Measurements from ENCODE around the gene EMILIN1.

EMILIN1 gene

DNA sequence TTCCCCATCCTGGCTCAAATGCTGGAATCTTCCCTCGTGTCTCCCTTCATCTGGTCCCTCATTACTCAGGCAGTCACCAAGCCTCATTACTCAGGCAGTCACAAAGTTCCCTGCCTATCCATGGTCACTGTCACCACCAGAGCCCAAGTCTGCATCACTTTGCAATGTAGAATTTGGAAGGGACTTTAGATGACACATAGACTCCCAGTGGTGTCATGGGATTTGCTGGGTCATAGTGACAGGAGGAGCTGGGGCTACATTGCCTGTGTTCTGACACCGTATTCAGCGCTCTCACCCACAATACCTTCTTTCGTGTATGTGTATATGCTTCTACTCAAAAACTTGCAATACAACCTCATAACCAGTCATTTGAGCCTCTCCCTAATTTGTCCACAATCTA is 2.1 kb upstream of the EMILIN1 start:
- no peaks in the 10 kb centered on the region for H3K36me3 ChIP-seq (ENCODE audit: insufficient read depth, low read length)
- H3K9me2 ChIP-seq (replicated peaks; ENCODE audit: low read depth, low read length), result no peaks in the 10 kb centered on the region
- H3K4me1 ChIP-seq (ENCODE audit: insufficient read depth, low read length, poor library complexity, severe bottlenecking), result peaks cover 37% of the 10 kb centered on the region
- H3K9me3 ChIP-seq (ENCODE audit: insufficient read depth, low read depth, low read length), result no peaks in the 10 kb centered on the region
- peaks cover 1% of the 10 kb centered on the region; the same call in 1 of the 2 replicates for H3K79me2 ChIP-seq (ENCODE audit: insufficient read depth, low read length)
- H3K4me2 ChIP-seq (ENCODE audit: low read depth, low read length, poor library complexity, severe bottlenecking), result no peak overlapping the region
- no peaks in the 10 kb centered on the region for H3K27me3 ChIP-seq (ENCODE audit: insufficient read depth, low read length, poor library complexity, severe bottlenecking)
- no peaks in the 10 kb centered on the region for H3F3A ChIP-seq (ENCODE audit: low read depth)
- no peak overlapping the region for H3K4me3 ChIP-seq (ENCODE audit: low read length, poor library complexity, severe bottlenecking)
- TF ChIP-seq EZH2phosphoT487 (IDR thresholded peaks at IDR 0.05; ENCODE audit: borderline replicate concordance), result no peak
- TF ChIP-seq, protein P1, sequence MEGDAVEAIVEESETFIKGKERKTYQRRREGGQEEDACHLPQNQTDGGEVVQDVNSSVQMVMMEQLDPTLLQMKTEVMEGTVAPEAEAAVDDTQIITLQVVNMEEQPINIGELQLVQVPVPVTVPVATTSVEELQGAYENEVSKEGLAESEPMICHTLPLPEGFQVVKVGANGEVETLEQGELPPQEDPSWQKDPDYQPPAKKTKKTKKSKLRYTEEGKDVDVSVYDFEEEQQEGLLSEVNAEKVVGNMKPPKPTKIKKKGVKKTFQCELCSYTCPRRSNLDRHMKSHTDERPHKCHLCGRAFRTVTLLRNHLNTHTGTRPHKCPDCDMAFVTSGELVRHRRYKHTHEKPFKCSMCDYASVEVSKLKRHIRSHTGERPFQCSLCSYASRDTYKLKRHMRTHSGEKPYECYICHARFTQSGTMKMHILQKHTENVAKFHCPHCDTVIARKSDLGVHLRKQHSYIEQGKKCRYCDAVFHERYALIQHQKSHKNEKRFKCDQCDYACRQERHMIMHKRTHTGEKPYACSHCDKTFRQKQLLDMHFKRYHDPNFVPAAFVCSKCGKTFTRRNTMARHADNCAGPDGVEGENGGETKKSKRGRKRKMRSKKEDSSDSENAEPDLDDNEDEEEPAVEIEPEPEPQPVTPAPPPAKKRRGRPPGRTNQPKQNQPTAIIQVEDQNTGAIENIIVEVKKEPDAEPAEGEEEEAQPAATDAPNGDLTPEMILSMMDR (conservative IDR thresholded peaks at IDR 0.05; ENCODE audit: low read length), result no peak
- no peak overlapping the region for H3K9ac ChIP-seq (ENCODE audit: low read depth, low read length, poor library complexity, severe bottlenecking)
- no peak overlapping the region for H2AFZ ChIP-seq (ENCODE audit: low read length)
- no peaks in the 10 kb centered on the region for H4K20me1 ChIP-seq (ENCODE audit: insufficient read depth, low read length, poor library complexity, severe bottlenecking)

DNA sequence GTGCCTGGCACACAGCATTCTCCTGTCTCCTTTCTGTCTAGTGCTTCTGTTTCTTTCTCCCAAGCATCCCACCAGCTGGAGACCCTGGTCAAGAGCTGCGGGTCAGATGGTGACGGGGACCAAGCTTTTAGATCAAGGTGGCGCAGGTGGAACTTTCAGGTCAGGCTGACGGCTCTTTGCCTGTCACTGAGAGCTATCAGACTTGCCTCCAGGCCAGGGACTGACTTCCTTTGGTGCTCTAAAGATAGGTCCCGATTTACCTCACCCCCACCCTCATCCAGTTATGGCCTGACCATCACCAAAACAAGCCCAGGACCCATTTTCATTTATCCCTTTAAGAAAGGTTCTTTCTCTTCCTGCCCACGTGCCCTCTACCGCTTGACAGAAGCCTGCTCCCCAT is 1.2 kb upstream of the EMILIN1 start:
- no peak overlapping the region for H2AFZ ChIP-seq (ENCODE audit: low read length)
- H3K27me3 ChIP-seq (ENCODE audit: insufficient read depth, low read length, poor library complexity, severe bottlenecking), result no peaks in the 10 kb centered on the region
- TF ChIP-seq, protein P1 (conservative IDR thresholded peaks at IDR 0.05; ENCODE audit: low read length), result no peak
- TF ChIP-seq EZH2phosphoT487 (IDR thresholded peaks at IDR 0.05; ENCODE audit: borderline replicate concordance), result no peak
- no peaks in the 10 kb centered on the region for H3K36me3 ChIP-seq (ENCODE audit: insufficient read depth, low read length)
- H3K4me3 ChIP-seq (ENCODE audit: low read length, poor library complexity, severe bottlenecking), result no peak overlapping the region
- peaks cover 43% of the 10 kb centered on the region for H3K4me1 ChIP-seq (ENCODE audit: insufficient read depth, low read length, poor library complexity, severe bottlenecking)
- H3K9ac ChIP-seq (ENCODE audit: low read depth, low read length, poor library complexity, severe bottlenecking), result no peak overlapping the region
- peaks cover 7% of the 10 kb centered on the region; the same call in 1 of the 2 replicates for H3F3A ChIP-seq (ENCODE audit: low read depth)
- no peak overlapping the region for H3K4me2 ChIP-seq (ENCODE audit: low read depth, low read length, poor library complexity, severe bottlenecking)
- H4K20me1 ChIP-seq (ENCODE audit: insufficient read depth, low read length, poor library complexity, severe bottlenecking), result no peaks in the 10 kb centered on the region
- no peaks in the 10 kb centered on the region for H3K9me3 ChIP-seq (ENCODE audit: insufficient read depth, low read depth, low read length)
- peaks cover 1% of the 10 kb centered on the region; the same call in 1 of the 2 replicates for H3K79me2 ChIP-seq (ENCODE audit: insufficient read depth, low read length)
- no peaks in the 10 kb centered on the region for H3K9me2 ChIP-seq (replicated peaks; ENCODE audit: low read depth, low read length)

GRCh38 chr2:27079233-27080139 is 1.1 kb downstream of the EMILIN1 start:
- no peaks in the 10 kb centered on the region for H3K9me2 ChIP-seq (replicated peaks; ENCODE audit: low read depth, low read length)
- no peak overlapping the region for H3K4me2 ChIP-seq (ENCODE audit: low read depth, low read length, poor library complexity, severe bottlenecking)
- H3K4me1 ChIP-seq (ENCODE audit: insufficient read depth, low read length, poor library complexity, severe bottlenecking), result peaks cover 39% of the 10 kb centered on the region
- peaks cover 7% of the 10 kb centered on the region; the same call in 1 of the 2 replicates for H3F3A ChIP-seq (ENCODE audit: low read depth)
- no peak overlapping the region for H3K4me3 ChIP-seq (ENCODE audit: low read length, poor library complexity, severe bottlenecking)
- H3K9me3 ChIP-seq (ENCODE audit: insufficient read depth, low read depth, low read length), result no peaks in the 10 kb centered on the region
- no peaks in the 10 kb centered on the region for H3K27me3 ChIP-seq (ENCODE audit: insufficient read depth, low read length, poor library complexity, severe bottlenecking)
- TF ChIP-seq, protein P1 (conservative IDR thresholded peaks at IDR 0.05; ENCODE audit: low read length), result no peak
- no peak for TF ChIP-seq EZH2phosphoT487 (IDR thresholded peaks at IDR 0.05; ENCODE audit: borderline replicate concordance)
- no peak overlapping the region for H2AFZ ChIP-seq (ENCODE audit: low read length)
- H4K20me1 ChIP-seq (ENCODE audit: insufficient read depth, low read length, poor library complexity, severe bottlenecking), result no peaks in the 10 kb centered on the region
- H3K79me2 ChIP-seq (ENCODE audit: insufficient read depth, low read length), result peaks cover 19% of the 10 kb centered on the region; the same call in 1 of the 2 replicates
- H3K9ac ChIP-seq (ENCODE audit: low read depth, low read length, poor library complexity, severe bottlenecking), result no peak overlapping the region
- H3K36me3 ChIP-seq (ENCODE audit: insufficient read depth, low read length), result no peaks in the 10 kb centered on the region
